Measurements from ENCODE around the gene ANKRD11. TPM values are rescaled to one million over a fixed set of nuclear protein-coding genes. Genes with fewer than 3 reads are reported as not detected.

The ANKRD11 gene
- total and polyA plus RNA-seq, 2 donors (not counting 3 experiments of a cell fraction or from before 2014, with no cell fraction given) = 55.8 to 191 TPM

- BruUV-seq (replicated peaks) = no TSS peak
- Histone ChIP-seq H3K9me3 (replicated peaks; ENCODE audit: control insufficient read depth, insufficient read depth, low read length) (no peaks in the 10 kb centered on the region), H3K27ac (ENCODE audit: insufficient read depth, low read depth, low read length) (no peak overlapping the region), H2AFZ (ENCODE audit: low read depth, low read length) (no peak overlapping the region), H4K20me1 (replicated peaks; ENCODE audit: control insufficient read depth, extremely low read depth, insufficient read depth, low read length) (no peaks in the 10 kb centered on the region), H3K79me2 (ENCODE audit: control insufficient read depth, insufficient read depth, low read length) (peaks cover 77% of the 10 kb centered on the region), H3K4me1 (ENCODE audit: control insufficient read depth, extremely low read depth, insufficient read depth, low read length) (peaks cover 26% of the 10 kb centered on the region), H3K4me2 (ENCODE audit: insufficient read depth, low read length) (no peak overlapping the region), H3K27me3 (ENCODE audit: control insufficient read depth in 2 of 2, insufficient read depth in 2 of 2, low read length in 2 of 2) (no peaks in the 10 kb centered on the region), H3K9ac (replicated peaks; ENCODE audit: extremely low read depth, insufficient read depth, low read length) (no peak overlapping the region), H3K36me3 (ENCODE audit: control insufficient read depth in 2 of 2, extremely low read depth in 1 of 2, insufficient read depth in 2 of 2, low read length in 2 of 2) (peaks cover 0 to 5% of the 10 kb centered on the region in 2 experiments), H3K9me1 (replicated peaks; ENCODE audit: control insufficient read depth, extremely low read depth, insufficient read depth, low read length) (no peaks in the 10 kb centered on the region), H3K4me3 (replicated peaks in 1 of 3; ENCODE audit: insufficient read depth in 1 of 3, low read depth in 1 of 3, low read length in 3 of 3) (no peak overlapping the region)
- dilution Hi-C loops (cut with MboI; ENCODE audit: extremely low pct_ligation_motif_present, low sequenced_read_pairs) = no loop called here
- no peak for DNase-seq (ENCODE audit: low read depth, low spot score)
- TF ChIP-seq JUN (IDR thresholded peaks at IDR 0.05; ENCODE audit: borderline replicate concordance, insufficient read depth, insufficient read length, low read depth) (no peak), CTCF (IDR thresholded peaks at IDR 0.05; ENCODE audit: extremely low read depth in 1 of 2, insufficient read depth in 1 of 2, low read depth in 1 of 2, low read length in 2 of 2) (no peak), GATA2 (IDR thresholded peaks at IDR 0.05; ENCODE audit: insufficient read depth, insufficient read length, low read depth, low read length) (no peak), MYC (IDR thresholded peaks at IDR 0.05; ENCODE audit: low read depth, low read length) (no peak), EZH2 (IDR thresholded peaks at IDR 0.05; ENCODE audit: borderline replicate concordance, low read depth, low read length, severe bottlenecking) (no peak), POLR2A (IDR thresholded peaks at IDR 0.05; ENCODE audit: low read depth, low read length) (no peak), FOS (IDR thresholded peaks at IDR 0.05; ENCODE audit: borderline replicate concordance, insufficient read depth, low read length) (no peak), POLR2AphosphoS5 (IDR thresholded peaks at IDR 0.05; ENCODE audit: insufficient read depth, low read depth, low read length) (no peak), MAX (IDR thresholded peaks at IDR 0.05; ENCODE audit: insufficient read depth, insufficient read length) (no peak)
- ChIA-PET CTCF (interaction anchor here (0.8 to 1.3 kb wide), 2 partner anchors 9 to 11 kb away, joined by 3 to 8 read pairs; no protein-coding TSS in a partner anchor), POLR2A (no interaction called here)
- intact Hi-C loops (cut with micrococcal nuclease) = no loop called here
- FAIRE-seq = no peak
Observed at GRCh38 chr16:89297910-89298545, 192.3 kb downstream of the ANKRD11 start.
